Right atrium auricular region (tissue), 2 donors: Measurements from ENCODE around the gene P4HA1. TPM values are rescaled to one million over a fixed set of nuclear protein-coding genes. Genes with fewer than 3 reads are reported as not detected.

ENCODE experiments used
- DNase-seq: peaks from one replicate; pipeline ENCODE4 v3.0.0-alpha.2; 2019; ENCODE audit warnings: low spot score
- H3K27ac ChIP-seq, 2 donors: fragments of 200-600 bp; sonication (generic); 1 replicate in 1 of 2; 2 replicates in 1 of 2; pipeline ENCODE4 v1.5.1; 2016 to 2019
- H3K27me3 ChIP-seq, 2 donors: fragments of 200-600 bp; sonication (generic); one replicate each; pipeline versions ENCODE4 v1.5.1 to v1.6.0; 2017 to 2019
- H3K36me3 ChIP-seq: fragments of 200-600 bp; sonication (generic); one replicate; pipeline ENCODE4 v1.5.1; 2016
- H3K4me1 ChIP-seq, 2 donors: fragments of 200-600 bp; sonication (generic); one replicate each; pipeline versions ENCODE4 v1.5.1 to v1.6.0; 2017 to 2019
- H3K4me3 ChIP-seq, 2 donors: fragments of 200-600 bp; sonication (generic); 1 replicate in 1 of 2; 2 replicates in 1 of 2; pipeline ENCODE4 v1.5.1; 2017 to 2019; ENCODE audit warnings: mild to moderate bottlenecking in 1 of 2, moderate library complexity in 1 of 2
- H3K9me3 ChIP-seq, 2 donors: fragments of 200-600 bp; sonication (generic); one replicate each; pipeline ENCODE4 v1.5.1; 2019
- CTCF ChIP-seq, 2 donors: fragments of 200-600 bp; sonication (generic); IDR thresholded peaks; one replicate each; pipeline ENCODE4 v1.5.1; 2019; ENCODE audit warnings: antibody characterized with exemption in 2 of 2
- total RNA-seq, 2 donors: library from RNA; depleted of rRNA; stranded (reverse); fragments of >200 nt; gene quantifications; one replicate each; pipeline ENCODE4 v1.1.0, GENCODE V29; 2016

The P4HA1 gene
- total RNA-seq, 2 donors from 2014 or later: 29.5 to 45.4 TPM

DNA sequence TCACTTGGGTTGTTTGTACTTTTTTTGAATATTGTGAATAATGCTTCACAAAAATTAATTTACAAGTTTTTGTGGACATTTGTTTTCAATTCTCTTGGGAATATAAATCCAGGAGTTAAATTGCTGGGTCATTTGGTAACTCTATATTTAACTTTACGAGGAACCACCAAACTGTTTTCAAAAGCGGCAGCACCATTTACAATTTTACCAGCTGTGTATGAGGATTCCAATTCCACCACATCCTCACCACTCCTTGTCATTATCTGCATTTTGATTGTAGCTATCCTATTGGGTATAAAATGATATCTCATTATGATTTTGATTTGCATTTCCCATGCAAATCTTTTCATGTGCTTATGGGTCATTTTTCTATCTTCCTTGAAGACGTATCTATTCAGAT is 9.6 kb upstream of the P4HA1 start:
- Histone ChIP-seq H3K36me3 (peaks cover 8% of the 10 kb centered on the region), H3K4me3 (no peak overlapping the region), H3K9me3 (no peaks in the 10 kb centered on the region), H3K27ac (no peak overlapping the region), H3K4me1 (peaks cover 0 to 6% of the 10 kb centered on the region in 2 donors), H3K27me3 (no peaks in the 10 kb centered on the region)
- TF ChIP-seq CTCF (IDR thresholded peaks at IDR 0.05): no peak
- no peak for DNase-seq

GRCh38 chr10:73099141-73099540 is 2.5 kb upstream of the P4HA1 start:
- no peak for TF ChIP-seq CTCF (IDR thresholded peaks at IDR 0.05)
- peaks cover 0 to 12% of the 10 kb centered on the region in 2 donors for H3K4me1 ChIP-seq
- H3K27me3 ChIP-seq: no peaks in the 10 kb centered on the region
- no peaks in the 10 kb centered on the region for H3K9me3 ChIP-seq
- no peak overlapping the region for H3K4me3 ChIP-seq
- H3K36me3 ChIP-seq: no peaks in the 10 kb centered on the region
- no peak for DNase-seq
- no peak overlapping the region for H3K27ac ChIP-seq

- Histone ChIP-seq H3K36me3 (no peaks in the 10 kb centered on the region), H3K4me3 (peak overlapping the region; percentile 67 to 92), H3K27me3 (no peaks in the 10 kb centered on the region), H3K9me3 (no peaks in the 10 kb centered on the region), H3K27ac (peak overlapping the region; percentile 96 to 98), H3K4me1 (peaks cover 0 to 14% of the 10 kb centered on the region in 2 donors)
- DNase-seq: no peak
- no peak for TF ChIP-seq CTCF (IDR thresholded peaks at IDR 0.05)
These were observed 622 bp upstream of the P4HA1 start for GRCh38 chr10:73097305-73097670.

DNA sequence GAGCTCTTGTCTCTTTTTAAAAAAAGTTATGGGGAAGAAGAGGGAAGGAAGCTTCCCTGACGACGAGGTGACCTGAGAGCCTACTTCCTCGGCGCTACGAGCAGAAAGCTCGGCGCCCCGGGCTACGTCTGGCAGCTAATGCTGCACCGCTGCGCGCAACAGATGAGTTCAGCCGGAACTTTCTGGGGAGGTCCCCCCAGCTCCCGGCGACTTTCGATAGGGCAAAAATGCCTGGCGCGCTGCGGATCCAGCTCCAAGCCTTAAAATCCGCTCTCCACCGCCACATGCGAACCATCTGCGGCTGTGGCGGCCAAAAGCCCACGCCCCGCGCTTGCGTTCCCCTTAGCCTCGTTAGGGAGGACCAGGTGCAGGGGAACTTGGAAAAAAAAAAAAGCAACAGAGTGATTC is 621 bp downstream of the P4HA1 start:
- Histone ChIP-seq H3K4me3 (peak overlapping the region; percentile 67 to 92), H3K27me3 (no peaks in the 10 kb centered on the region), H3K27ac (peak overlapping the region; percentile 96 to 98), H3K36me3 (no peaks in the 10 kb centered on the region), H3K4me1 (peaks cover 0 to 26% of the 10 kb centered on the region in 2 donors), H3K9me3 (no peaks in the 10 kb centered on the region)
- TF ChIP-seq CTCF (IDR thresholded peaks at IDR 0.05): no peak
- peak; percentile 78 for DNase-seq

- H3K4me3 ChIP-seq: peak overlapping the region; percentile 67 to 92
- TF ChIP-seq CTCF (IDR thresholded peaks at IDR 0.05): no peak
- peak overlapping the region; percentile 96 to 98 for H3K27ac ChIP-seq
- H3K27me3 ChIP-seq: no peaks in the 10 kb centered on the region
- peaks cover 0 to 26% of the 10 kb centered on the region in 2 donors for H3K4me1 ChIP-seq
- no peaks in the 10 kb centered on the region for H3K36me3 ChIP-seq
- DNase-seq: no peak
- H3K9me3 ChIP-seq: no peaks in the 10 kb centered on the region
These were observed 1.1 kb downstream of the P4HA1 start for GRCh38 chr10:73095481-73096021.

- Histone ChIP-seq H3K27ac (peak overlapping the region; percentile 96 to 98), H3K4me1 (peaks cover 0 to 26% of the 10 kb centered on the region in 2 donors), H3K27me3 (no peaks in the 10 kb centered on the region), H3K4me3 (peak overlapping the region; percentile 67 to 92), H3K9me3 (no peaks in the 10 kb centered on the region), H3K36me3 (no peaks in the 10 kb centered on the region)
- no peak for DNase-seq
- no peak for TF ChIP-seq CTCF (IDR thresholded peaks at IDR 0.05)
These were observed 1.6 kb downstream of the P4HA1 start for GRCh38 chr10:73094986-73095480.
